HepG2 (cell line): Measurements from ENCODE around the gene TBC1D16. TPM values are rescaled to one million over a fixed set of nuclear protein-coding genes. Genes with fewer than 3 reads are reported as not detected.
A peak's percentile ranks its signal among the peaks of the same experiment; 100 is the strongest.

Experiments
- ATM ChIP-seq: fragments of 450-650 bp; IDR thresholded peaks from 2 replicates; pipeline ENCODE4 v1.7.1; 2017; ENCODE audit warnings: mild to moderate bottlenecking, borderline replicate concordance
- DNMT1 ChIP-seq: sonication (generic); formaldehyde crosslinking; IDR thresholded peaks from 2 replicates; pipeline ENCODE4 v1.5.1; 2020; ENCODE audit warnings: mild to moderate bottlenecking, missing genetic modification reagents
- HMG20B ChIP-seq: conservative IDR thresholded peaks from 2 replicates; pipeline ENCODE4 v1.6.1; 2016; ENCODE audit warnings: missing genetic modification reagents, missing compliant biosample characterization
- HNF4G ChIP-seq, 2 experiments: sonication (generic) in 1 of 2; formaldehyde crosslinking in 1 of 2; IDR thresholded peaks; 2 replicates each; pipeline versions ENCODE4 v1.4.0 to v1.6.1; 2011 to 2020; ENCODE audit warnings: borderline replicate concordance in 2 of 2, low read depth in 2 of 2, mild to moderate bottlenecking in 2 of 2, low read length in 1 of 2, missing genetic modification reagents in 1 of 2, moderate library complexity in 1 of 2
- KLF12 ChIP-seq: sonication (generic); formaldehyde crosslinking; IDR thresholded peaks from 2 replicates; pipeline ENCODE4 v1.4.0; 2020; ENCODE audit warnings: missing genetic modification reagents, borderline replicate concordance
- MTA1 ChIP-seq: sonication (generic); formaldehyde crosslinking; IDR thresholded peaks from 2 replicates; pipeline ENCODE4 v1.4.0; 2020; ENCODE audit warnings: missing genetic modification reagents, mild to moderate bottlenecking, borderline replicate concordance
- NFRKB ChIP-seq: fragments of 450-650 bp; IDR thresholded peaks from 2 replicates; pipeline ENCODE4 v1.6.1; 2017
- ZBTB25 ChIP-seq: IDR thresholded peaks from 2 replicates; pipeline ENCODE4 v1.6.1; 2018; ENCODE audit warnings: missing genetic modification reagents
- ZIK1 ChIP-seq: sonication (generic); formaldehyde crosslinking; IDR thresholded peaks from 2 replicates; pipeline ENCODE4 v1.5.0; 2020; ENCODE audit warnings: mild to moderate bottlenecking, low read depth, missing genetic modification reagents, borderline replicate concordance
- ZNF20 ChIP-seq: sonication (generic); formaldehyde crosslinking; IDR thresholded peaks from 2 replicates; pipeline ENCODE4 v1.4.0; 2020; ENCODE audit warnings: mild to moderate bottlenecking, moderate library complexity, missing genetic modification reagents
- ZNF33B ChIP-seq: sonication (generic); formaldehyde crosslinking; IDR thresholded peaks from 2 replicates; pipeline ENCODE4 v1.5.1; 2020; ENCODE audit warnings: mild to moderate bottlenecking, missing genetic modification reagents
- ZNF552 ChIP-seq: sonication (generic); formaldehyde crosslinking; IDR thresholded peaks from 2 replicates; pipeline ENCODE4 v1.9.0; 2022; ENCODE audit warnings: missing genetic modification reagents, mild to moderate bottlenecking, borderline replicate concordance
- ZNF720 ChIP-seq: sonication (generic); formaldehyde crosslinking; IDR thresholded peaks from 2 replicates; pipeline ENCODE4 v1.4.0; 2020; ENCODE audit warnings: missing genetic modification reagents
- polyA plus RNA-seq, 8 experiments: library from polyadenylated mRNA; depleted of rRNA in 3 of 8; stranded (reverse) in 7 of 8; unstranded in 1 of 8; fragments of >200 nt; fragmentation: Illumina TruSeq in 4 of 8; extraction: Trizol in 4 of 8; gene quantifications; 2 replicates each; pipeline versions ENCODE4 v1.2.1 to v1.2.3, GENCODE V29; 2011 to 2016; ENCODE audit warnings: low read depth in 4 of 8, missing spikeins in 1 of 8, mixed read lengths in 1 of 8; ENCODE audit not compliant: insufficient read depth in 1 of 8
- total RNA-seq, 5 experiments: library from RNA; depleted of rRNA; stranded (reverse); fragments of >200 nt; fragmentation: Illumina TruSeq; extraction: Trizol; gene quantifications; 2 replicates each; pipeline ENCODE4 v1.2.3, GENCODE V29; 2016; ENCODE audit warnings: low read depth in 1 of 5
- TF ChIP-seq, protein P1 (sequence below): sonication (generic); formaldehyde crosslinking; IDR thresholded peaks from 2 replicates; pipeline ENCODE4 v1.4.0; 2020; ENCODE audit warnings: missing genetic modification reagents, mild to moderate bottlenecking, borderline replicate concordance
- TF ChIP-seq, protein P2 (sequence below): sonication (generic); formaldehyde crosslinking; IDR thresholded peaks from 2 replicates; pipeline ENCODE4 v1.4.0; 2020; ENCODE audit warnings: mild to moderate bottlenecking, missing genetic modification reagents
- TF ChIP-seq, protein P3 (sequence below), 2 experiments: fragments of 450-650 bp in 1 of 2; sonication (generic) in 1 of 2; formaldehyde crosslinking in 1 of 2; IDR thresholded peaks; 2 replicates each; pipeline versions ENCODE4 v1.6.1 to v1.8.0; 2016 to 2022; ENCODE audit warnings: antibody characterized with exemption in 1 of 2, mild to moderate bottlenecking in 1 of 2, missing genetic modification reagents in 1 of 2

The TBC1D16 gene
- total and polyA plus RNA-seq, 2 of the 13 experiments (the other 11 are each of a cell fraction or from before 2014, with no cell fraction given) = 14.9 to 24.9 TPM

GRCh38 chr17:79986411-79987186 lies 49.1 kb downstream of the TBC1D16 start (continued):
- TF ChIP-seq, protein P1, sequence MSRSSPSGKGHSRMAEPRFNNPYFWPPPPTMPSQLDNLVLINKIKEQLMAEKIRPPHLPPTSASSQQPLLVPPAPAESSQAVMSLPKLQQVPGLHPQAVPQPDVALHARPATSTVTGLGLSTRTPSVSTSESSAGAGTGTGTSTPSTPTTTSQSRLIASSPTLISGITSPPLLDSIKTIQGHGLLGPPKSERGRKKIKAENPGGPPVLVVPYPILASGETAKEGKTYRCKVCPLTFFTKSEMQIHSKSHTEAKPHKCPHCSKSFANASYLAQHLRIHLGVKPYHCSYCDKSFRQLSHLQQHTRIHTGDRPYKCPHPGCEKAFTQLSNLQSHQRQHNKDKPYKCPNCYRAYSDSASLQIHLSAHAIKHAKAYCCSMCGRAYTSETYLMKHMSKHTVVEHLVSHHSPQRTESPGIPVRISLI (CRISPR knock-in tag) = peak; percentile 68; the same call in 1 of the 2 replicates
- TF ChIP-seq ZNF33B (CRISPR knock-in tag) (no peak; the same call in 1 of the 2 replicates), ZNF720 (CRISPR knock-in tag) (no peak), NFRKB (no peak), DNMT1 (CRISPR knock-in tag) (peak; percentile 80; the same call in 1 of the 2 replicates), ATM (no peak), ZNF552 (CRISPR knock-in tag) (peak; percentile 67; the same call in 1 of the 2 replicates), KLF12 (CRISPR knock-in tag) (peak; percentile 54; the same call in 1 of the 2 replicates), HNF4G (IDR thresholded peaks at IDR 0.05; ENCODE audit: borderline replicate concordance, low read depth, low read length) (peak; percentile 58; the same call in 1 of the 2 replicates), HNF4G (CRISPR knock-in tag; IDR thresholded peaks at IDR 0.05; ENCODE audit: borderline replicate concordance, low read depth) (peak; percentile 42; the same call in 1 of the 2 replicates), ZIK1 (no peak), ZNF20 (CRISPR knock-in tag) (no peak), MTA1 (CRISPR knock-in tag) (peak; percentile 99), ZBTB25 (CRISPR knock-in tag) (peak; percentile 84), HMG20B (CRISPR knock-in tag) (0 out of 2 replicates have a peak, but pooled peaks have one; percentile 33)
- TF ChIP-seq, protein P2, sequence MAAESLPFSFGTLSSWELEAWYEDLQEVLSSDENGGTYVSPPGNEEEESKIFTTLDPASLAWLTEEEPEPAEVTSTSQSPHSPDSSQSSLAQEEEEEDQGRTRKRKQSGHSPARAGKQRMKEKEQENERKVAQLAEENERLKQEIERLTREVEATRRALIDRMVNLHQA (CRISPR knock-in tag) = no peak
- TF ChIP-seq, protein P3, sequence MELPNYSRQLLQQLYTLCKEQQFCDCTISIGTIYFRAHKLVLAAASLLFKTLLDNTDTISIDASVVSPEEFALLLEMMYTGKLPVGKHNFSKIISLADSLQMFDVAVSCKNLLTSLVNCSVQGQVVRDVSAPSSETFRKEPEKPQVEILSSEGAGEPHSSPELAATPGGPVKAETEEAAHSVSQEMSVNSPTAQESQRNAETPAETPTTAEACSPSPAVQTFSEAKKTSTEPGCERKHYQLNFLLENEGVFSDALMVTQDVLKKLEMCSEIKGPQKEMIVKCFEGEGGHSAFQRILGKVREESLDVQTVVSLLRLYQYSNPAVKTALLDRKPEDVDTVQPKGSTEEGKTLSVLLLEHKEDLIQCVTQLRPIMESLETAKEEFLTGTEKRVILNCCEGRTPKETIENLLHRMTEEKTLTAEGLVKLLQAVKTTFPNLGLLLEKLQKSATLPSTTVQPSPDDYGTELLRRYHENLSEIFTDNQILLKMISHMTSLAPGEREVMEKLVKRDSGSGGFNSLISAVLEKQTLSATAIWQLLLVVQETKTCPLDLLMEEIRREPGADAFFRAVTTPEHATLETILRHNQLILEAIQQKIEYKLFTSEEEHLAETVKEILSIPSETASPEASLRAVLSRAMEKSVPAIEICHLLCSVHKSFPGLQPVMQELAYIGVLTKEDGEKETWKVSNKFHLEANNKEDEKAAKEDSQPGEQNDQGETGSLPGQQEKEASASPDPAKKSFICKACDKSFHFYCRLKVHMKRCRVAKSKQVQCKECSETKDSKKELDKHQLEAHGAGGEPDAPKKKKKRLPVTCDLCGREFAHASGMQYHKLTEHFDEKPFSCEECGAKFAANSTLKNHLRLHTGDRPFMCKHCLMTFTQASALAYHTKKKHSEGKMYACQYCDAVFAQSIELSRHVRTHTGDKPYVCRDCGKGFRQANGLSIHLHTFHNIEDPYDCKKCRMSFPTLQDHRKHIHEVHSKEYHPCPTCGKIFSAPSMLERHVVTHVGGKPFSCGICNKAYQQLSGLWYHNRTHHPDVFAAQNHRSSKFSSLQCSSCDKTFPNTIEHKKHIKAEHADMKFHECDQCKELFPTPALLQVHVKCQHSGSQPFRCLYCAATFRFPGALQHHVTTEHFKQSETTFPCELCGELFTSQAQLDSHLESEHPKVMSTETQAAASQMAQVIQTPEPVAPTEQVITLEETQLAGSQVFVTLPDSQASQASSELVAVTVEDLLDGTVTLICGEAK (IDR thresholded peaks at IDR 0.05) = no peak
- TF ChIP-seq, protein P3 (CRISPR knock-in tag; IDR thresholded peaks at IDR 0.05) = peak; percentile 56; the same call in 1 of the 2 replicates
